ENCODE measurements around the gene ATF7.

DNA sequence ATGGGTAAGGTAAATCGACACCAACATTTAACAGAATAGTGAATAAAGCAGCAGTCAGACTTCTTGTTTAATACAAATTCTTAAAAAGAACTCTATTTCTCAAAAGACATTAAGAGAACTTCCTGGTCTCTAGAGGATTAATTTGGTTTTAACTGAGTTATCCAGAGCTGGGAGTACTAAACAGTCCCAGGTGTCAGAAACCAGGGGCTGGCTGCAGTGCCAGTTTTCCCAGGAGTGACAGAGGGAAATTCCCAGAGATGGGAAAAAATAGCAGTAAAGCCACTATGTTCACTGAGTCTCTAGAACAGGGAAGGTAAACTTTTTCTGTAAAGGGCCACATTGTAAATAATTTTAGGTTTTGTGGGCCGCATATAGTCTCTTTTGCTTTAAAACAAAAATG lies 40.9 kb upstream of the ATF7 start:
- TF ChIP-seq, protein P1, sequence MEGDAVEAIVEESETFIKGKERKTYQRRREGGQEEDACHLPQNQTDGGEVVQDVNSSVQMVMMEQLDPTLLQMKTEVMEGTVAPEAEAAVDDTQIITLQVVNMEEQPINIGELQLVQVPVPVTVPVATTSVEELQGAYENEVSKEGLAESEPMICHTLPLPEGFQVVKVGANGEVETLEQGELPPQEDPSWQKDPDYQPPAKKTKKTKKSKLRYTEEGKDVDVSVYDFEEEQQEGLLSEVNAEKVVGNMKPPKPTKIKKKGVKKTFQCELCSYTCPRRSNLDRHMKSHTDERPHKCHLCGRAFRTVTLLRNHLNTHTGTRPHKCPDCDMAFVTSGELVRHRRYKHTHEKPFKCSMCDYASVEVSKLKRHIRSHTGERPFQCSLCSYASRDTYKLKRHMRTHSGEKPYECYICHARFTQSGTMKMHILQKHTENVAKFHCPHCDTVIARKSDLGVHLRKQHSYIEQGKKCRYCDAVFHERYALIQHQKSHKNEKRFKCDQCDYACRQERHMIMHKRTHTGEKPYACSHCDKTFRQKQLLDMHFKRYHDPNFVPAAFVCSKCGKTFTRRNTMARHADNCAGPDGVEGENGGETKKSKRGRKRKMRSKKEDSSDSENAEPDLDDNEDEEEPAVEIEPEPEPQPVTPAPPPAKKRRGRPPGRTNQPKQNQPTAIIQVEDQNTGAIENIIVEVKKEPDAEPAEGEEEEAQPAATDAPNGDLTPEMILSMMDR (conservative IDR thresholded peaks at IDR 0.05; ENCODE audit: low read depth, low read length) = no peak
- TF ChIP-seq EZH2 (IDR thresholded peaks at IDR 0.05; ENCODE audit: borderline replicate concordance, low read depth, low read length, poor library complexity, severe bottlenecking) = no peak
